HUDEP-2 (cell line): ENCODE results near the gene PDE9A.
"Not testable (repeated sequence)": the region's sequence is repeated elsewhere in the genome, so short reads cannot be mapped to it uniquely, and the experiment has no call there.

ENCODE experiments used
- DNase-seq, 76 experiments: peaks; one replicate each; lab custom pipeline; 2025; ENCODE audit not compliant: unreplicated experiment in 76 of 76; lab: John Stamatoyannopoulos, UW

Gene PDE9A

GRCh38 chr21:42623694-42624093 is 29.7 kb upstream of the PDE9A start:
- DNase-seq = no peak

DNA sequence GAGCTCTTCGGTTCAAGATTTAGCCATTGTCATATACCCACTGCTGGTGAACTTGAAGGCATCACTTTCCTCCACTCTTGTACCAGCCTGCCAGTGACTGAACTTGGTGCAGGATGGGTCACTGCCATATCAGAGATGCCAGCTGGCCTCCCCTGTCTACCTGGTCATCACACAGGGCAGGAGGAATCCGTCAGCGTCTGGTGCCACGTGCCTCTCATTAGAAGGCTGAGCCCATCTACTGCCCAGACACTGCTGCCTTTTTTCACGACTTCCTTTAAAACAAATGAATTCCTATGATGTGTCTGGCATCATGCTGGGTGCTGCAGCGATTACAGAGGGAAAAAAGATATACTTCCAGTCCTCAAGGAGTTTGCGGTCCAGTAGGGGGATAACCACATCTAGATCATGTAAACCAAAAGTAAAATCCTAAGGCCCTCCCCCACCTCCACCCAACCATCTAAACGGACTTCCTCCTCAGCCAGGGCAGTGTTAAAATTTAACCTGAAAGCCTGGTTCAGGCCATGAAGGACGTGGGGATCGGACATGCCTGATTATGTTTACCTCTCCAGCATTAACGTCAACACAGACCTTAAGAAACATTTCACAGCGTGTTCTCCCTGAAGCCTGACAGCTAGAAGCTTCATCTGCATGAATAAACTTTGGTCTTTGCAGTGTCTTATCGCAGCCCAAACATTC is 29.2 kb upstream of the PDE9A start:
- no peak for DNase-seq

GRCh38 chr21:42624936-42625335 is 28.5 kb upstream of the PDE9A start:
- no peak for DNase-seq

- DNase-seq = no peak
Observed at GRCh38 chr21:42626171-42626570, 27.2 kb upstream of the PDE9A start.

DNA sequence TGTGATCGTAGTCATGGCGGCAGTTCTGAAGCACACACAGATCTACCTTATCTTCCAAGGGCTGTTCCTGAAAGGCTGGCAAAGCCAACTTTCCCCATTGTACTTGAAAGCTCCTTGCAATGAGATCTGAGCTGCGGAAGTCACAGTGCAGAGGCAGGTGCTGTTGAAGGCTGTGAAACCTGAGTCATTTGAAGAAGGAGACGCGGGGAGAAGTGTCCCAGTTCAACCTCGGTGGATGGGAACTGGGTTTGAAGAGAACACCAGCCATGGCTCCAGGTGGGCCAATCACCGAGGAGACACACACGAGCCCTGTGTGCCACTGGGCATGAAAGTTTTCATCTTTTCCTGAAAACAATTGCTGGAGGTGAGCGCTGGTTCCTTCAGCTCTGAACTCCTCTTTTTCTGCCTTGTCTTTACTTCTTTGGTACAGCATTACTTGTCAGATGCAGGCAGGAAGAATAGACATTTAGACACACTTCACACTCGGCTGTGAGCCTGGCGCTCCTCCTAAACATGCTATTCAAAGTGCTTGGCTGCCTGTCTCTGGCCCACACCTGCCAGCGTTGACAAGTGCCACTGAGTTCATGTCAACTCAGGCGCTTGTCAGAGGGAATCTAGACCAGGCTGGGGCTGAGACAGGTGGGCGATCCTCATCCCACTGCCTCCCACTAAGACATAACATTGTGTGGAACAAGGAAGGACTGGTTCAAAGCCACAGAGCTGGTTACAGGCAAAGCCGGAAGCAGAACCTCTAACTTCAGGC is 25.7 kb upstream of the PDE9A start:
- no peak for DNase-seq

GRCh38 chr21:42628466-42629061 is 24.9 kb upstream of the PDE9A start:
- not testable (repeated sequence) for DNase-seq

DNA sequence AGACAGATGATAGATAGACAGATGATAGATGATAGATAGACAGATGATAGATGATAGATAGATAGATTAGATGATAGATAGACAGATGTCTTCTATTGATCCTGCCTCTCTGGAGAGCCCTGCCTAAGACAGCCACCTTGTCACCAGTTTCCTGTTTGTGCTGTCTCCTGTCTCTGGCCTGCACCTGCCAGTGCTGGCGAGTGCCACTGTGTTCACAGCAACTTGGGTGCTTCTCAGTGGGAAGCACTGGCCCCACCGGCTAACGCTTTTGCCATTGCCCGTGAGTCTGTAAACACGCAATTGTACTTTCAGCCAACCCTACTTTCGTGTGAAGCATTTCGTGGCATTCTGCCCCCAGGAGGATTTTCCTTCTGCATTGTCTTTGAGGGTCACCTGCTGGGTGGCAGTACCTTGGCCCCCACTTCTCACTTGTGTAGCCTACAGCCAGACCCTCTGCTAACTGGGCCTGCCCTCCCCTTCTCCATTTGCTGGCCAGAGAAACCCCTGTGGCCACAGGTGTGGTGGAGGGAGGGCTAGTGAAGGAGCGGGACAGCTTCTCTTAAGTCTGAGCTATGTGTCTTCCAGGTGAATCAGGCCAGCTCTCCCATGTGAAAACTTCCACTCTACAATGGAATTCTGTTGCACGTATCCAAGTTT is 23.4 kb upstream of the PDE9A start:
- DNase-seq = no peak

DNA sequence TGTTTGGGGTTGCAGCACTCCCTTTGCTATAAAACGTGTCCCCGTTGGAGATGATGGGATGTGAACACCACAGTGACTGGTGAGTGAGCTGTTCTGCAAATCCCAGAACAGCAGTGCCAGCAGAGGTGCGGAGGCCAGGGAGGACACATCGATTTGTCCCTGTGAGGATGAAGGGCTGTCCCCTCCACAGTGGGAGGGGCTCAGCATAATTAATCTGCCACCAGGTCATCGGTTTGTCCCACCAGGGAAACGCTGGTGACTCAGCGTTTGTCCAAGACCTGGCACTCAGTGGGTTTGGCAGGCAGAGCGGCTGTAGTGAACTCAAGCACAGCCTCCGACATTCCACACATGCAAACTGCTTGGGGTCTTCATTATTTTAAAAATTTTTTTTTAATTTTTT is 22.8 kb upstream of the PDE9A start:
- no peak for DNase-seq

DNA sequence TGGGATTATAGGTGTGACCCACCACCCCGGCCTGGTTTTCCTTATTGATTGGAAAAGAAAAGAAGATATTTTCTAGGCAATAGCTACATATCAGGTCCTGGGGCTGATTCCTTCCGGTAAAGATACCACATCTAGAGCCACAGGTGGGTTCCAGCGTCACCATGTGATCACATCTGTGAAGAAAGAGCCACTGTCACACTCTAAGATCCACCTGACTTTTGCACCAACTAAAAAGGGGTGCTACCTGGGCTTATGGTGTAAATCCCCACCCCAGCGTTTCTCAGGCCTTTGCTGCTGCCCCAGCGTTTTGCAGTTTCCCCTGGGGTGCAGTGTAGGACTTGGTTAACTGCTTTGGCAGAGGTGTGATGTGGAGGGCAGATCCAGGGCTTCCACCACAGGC is 22.3 kb upstream of the PDE9A start:
- no peak for DNase-seq

GRCh38 chr21:42632336-42632751 is 21.1 kb upstream of the PDE9A start:
- DNase-seq = no peak

DNA sequence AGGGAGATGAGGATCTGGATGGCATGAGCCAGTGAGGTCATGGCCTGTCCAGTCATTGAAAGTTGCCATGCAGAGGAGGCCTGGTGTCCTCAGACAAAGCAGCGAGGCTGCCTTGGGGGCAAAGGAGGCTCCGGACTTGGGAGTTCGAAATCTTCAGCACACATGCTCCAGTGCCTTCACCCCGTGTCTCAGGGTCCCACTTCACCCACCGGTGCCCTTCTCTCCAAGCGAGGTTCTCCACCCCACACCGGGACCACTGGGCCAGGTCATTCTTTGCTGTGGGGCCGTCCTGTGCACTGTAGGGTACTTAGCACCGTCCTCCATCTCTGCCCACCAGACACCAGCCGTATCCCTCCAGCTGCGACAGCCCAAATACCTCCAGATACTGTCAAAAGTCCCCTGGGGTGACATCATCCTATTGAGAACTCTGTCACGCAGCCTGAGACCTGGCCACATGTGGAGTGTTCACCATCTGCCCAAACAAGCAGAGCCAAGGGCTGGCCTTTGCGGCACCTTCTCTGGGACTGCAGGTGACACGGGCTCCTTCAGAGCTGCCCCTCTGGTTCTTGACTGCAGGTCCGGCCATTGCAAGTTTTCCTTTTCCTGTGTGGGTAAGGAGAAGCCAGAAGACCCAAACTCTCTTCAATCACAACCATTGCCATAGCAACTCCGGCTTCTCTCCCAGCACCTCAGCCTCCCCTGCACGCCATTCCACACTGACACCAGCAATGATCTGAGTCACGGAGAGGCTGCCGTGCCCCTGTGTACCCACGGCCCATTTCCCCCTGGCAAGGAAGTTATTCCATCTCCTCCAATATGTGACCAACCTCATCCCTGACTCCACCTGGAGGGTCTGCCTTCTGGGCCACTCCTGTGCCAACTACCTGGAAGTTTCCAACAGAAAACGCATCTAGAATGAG is 20.4 kb upstream of the PDE9A start:
- no peak for DNase-seq

DNA sequence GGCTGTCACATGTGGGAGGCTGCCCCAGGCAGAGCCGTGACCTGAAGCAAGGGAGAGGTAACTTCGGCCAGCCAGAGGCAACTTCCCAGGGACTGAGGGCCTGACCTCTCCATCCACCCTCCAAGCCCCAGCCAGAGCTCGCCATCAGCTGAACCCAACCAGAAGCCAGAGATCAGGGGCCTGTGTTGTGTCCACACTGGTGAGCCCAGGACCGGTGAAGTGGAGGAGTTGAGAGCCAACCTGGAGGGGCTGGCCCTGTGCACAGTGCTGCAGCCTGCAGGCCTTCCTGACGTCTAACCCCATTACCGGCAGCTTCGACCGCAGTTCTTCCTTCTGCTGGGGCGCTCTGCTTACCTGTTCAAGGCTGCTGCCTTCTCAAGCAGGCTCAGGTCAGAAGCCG is 19.6 kb upstream of the PDE9A start:
- no peak for DNase-seq

DNA sequence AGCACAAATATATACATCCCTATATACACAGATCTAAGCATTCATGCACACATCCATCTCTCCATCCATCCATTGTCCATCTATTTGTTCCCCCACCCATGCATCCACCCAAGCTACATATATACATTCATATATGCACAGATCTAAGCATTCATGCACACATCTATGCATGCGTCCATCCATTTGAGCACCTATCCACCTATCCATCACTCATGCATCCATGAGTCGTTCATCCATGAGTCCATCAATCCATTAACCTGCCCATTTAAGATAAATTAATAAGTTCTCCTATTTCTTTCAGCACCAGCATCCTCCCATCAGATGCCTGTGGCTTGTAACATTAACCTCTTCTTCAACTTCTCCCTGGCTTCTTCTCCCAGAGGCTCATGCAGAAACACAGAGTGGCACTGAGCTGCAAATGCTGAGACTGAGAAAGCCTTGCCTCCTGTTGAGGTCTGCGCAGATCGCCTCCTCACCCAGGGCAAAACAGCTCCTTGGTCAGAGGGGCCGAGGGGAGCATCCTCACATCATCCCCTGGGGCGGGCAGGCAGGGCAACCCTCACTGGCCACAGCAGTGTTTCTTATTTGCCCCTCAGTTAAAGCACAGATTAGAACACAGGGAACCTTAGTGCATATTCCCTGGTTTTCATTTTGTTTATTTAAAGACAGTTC is 17.4 kb upstream of the PDE9A start:
- DNase-seq = no peak

DNA sequence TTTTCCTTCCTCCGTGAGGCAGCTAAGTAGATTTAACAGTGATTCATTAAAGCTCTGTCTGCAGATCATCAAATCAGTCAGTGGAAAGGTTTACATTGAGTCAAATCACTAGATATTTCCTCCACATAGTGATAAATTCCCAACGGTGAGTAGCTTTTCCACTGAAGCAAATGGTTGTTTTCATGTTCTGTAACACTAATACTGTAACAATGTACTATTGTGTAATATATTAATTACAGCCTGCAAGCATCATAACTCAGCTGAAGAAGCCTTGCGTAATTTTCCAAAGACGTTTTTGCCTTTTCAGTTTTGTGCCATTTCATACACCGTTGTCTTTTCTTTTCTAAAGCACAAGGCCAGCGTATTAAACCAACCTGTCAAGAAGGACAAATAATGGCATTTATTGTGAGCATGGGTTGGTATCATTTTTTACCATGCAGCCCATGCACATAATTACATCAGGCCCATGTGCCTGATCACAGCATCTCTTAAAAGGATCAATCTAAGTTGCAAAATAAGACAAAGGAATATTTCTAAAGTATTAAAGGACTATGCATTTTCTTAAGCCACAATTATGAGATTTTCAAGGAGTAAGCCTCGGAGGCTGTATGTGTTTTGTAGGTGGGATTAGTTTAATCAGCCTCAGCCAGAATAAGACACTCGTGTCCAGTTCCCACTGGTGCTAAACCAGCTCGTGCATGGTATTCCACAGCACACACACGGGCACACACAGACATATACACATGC is 16.7 kb upstream of the PDE9A start:
- no peak for DNase-seq

- no peak for DNase-seq
Observed at GRCh38 chr21:42637267-42638041, 16.0 kb upstream of the PDE9A start.

GRCh38 chr21:42638266-42638863 is 15.1 kb upstream of the PDE9A start:
- no peak for DNase-seq

DNA sequence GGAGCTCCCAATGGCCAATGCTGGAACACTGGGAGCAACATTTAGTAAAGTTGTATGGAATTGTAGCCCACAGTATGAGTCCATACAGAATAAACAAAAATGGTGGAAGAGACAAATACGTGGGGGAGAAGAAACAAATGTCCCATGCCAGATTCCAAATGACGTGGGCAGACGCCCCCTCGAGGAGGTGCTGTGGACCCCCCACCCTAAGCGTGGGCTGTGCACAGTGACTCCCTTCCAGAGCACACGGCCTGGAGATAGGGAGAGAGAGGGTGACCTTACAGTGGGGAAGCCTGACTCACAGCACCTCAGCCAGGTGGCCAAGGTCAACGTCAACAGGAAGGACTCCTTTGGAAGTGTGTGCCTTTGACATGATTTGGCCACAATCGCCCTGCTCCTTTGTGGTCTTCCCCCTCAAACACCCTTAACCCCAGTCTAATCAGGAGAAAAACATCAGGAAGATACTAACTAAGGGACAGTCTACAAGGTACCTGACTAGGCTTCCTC is 13.7 kb upstream of the PDE9A start:
- DNase-seq = no peak

- peak in 56 of 76 experiments; percentile 6 to 64 (median 36) for DNase-seq
Observed at GRCh38 chr21:42640486-42640885, 12.9 kb upstream of the PDE9A start.
